ENCODE data around the gene PGAP2.
A peak's percentile ranks its signal among the peaks of the same experiment; 100 is the strongest.

The PGAP2 gene

DNA sequence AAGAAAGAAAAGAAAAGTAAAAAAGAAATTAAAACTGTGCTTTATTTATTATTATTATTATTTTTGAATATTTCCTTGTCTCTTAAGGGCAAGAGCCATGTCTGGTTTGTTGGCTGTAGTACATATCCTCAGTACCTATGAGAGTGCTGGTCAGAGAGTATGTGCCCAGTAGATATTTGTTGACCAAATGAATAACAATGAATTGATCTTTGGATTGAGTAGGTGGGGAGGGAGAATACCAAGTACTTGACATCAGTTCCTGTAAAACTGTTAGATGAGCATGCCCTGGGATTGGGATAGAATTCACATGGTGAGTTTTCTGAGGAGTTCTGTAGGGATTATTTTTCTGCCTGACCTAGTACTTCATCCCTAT is 58.5 kb downstream of the PGAP2 start (continued):
- TF ChIP-seq REST (tag by site-specific recombination; IDR thresholded peaks at IDR 0.05) (no peak), ZEB2 (tag by site-specific recombination; IDR thresholded peaks at IDR 0.05) (no peak), PRDM1 (tag by site-specific recombination; IDR thresholded peaks at IDR 0.05) (no peak), ZNF791 (tag by site-specific recombination; IDR thresholded peaks at IDR 0.05) (no peak), ZNF10 (tag by site-specific recombination; IDR thresholded peaks at IDR 0.05) (no peak), ZIC2 (tag by site-specific recombination; IDR thresholded peaks at IDR 0.05) (no peak), ZNF610 (tag by site-specific recombination; IDR thresholded peaks at IDR 0.05; ENCODE audit: borderline replicate concordance) (no peak), ZNF280C (tag by site-specific recombination; IDR thresholded peaks at IDR 0.05) (no peak), GLIS1 (tag by site-specific recombination; IDR thresholded peaks at IDR 0.05) (no peak), TCF7L2 (IDR thresholded peaks at IDR 0.05; ENCODE audit: borderline replicate concordance, low read depth, low read length) (no peak), BCL11A (tag by site-specific recombination; IDR thresholded peaks at IDR 0.05; ENCODE audit: low read depth) (no peak), ZNF239 (tag by site-specific recombination; IDR thresholded peaks at IDR 0.05) (no peak), ZNF302 (tag by site-specific recombination; IDR thresholded peaks at IDR 0.05; ENCODE audit: low read depth) (no peak)

DNA sequence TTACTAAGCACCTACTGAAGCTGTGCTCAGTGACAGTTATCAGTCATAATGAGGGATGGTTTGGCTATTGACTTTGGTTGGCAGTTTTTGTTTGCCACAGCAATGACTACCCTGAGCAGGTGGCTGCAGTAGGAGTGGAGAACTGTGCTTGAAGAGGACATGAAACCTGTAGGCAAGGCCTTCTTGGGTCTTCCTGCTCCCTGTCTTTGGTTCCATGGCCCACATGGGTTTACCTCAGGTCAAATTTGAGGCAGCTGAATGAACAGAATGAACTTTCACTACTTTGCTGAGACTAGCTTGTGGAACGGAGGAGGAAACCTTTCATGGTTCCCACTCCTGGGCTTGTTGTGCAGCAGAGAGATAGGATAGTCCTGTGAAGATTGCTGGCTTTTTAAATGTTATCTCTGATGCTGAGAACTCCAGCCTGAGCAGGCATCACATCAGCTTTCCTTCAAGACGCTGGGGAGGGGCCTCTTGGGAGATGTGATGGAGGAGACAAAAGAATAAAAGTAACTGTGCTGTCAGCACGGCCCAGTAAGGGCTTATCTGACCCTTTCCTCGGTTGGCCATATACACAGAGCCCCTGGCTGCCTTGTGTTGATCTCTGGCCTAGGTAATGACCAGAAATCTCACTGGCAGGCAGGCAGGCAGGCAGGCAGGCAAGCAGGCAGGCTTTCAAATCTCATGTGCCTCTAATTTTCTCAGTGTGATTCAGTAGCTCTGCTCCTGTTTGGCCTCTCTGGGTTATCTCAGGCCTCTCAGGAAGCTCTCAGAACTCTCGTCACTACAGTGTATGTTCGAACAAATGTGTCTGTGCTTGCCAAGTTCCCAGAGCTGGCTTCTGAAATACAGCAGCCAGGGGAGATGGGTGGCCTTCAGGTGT is 59.1 kb downstream of the PGAP2 start:
- Histone ChIP-seq H3K9me3 (ENCODE audit: control insufficient read depth, insufficient read depth, low read depth, low read length) (no peaks in the 10 kb centered on the region), H3K4me1 (ENCODE audit: control insufficient read depth, insufficient read depth, low read length) (peaks cover 4% of the 10 kb centered on the region; the same call in 1 of the 2 replicates), H3K27ac (ENCODE audit: extremely low read depth, low read depth, low read length) (no peak overlapping the region), H3K4me3 (ENCODE audit: low read depth, low read length) (no peak overlapping the region), H3K36me3 (ENCODE audit: control insufficient read depth in 2 of 2, insufficient read depth in 1 of 2, low read length in 2 of 2) (no peaks in the 10 kb centered on the region)
- ChIA-PET POLR2A (interaction anchor here (1.2 to 1.6 kb wide), 2 partner anchors 10 to 12 kb away, joined by 4 read pairs; partner anchors contain the start of gene STIM1), CTCF (interaction anchor here (1.0 to 13.3 kb wide), 6 partner anchors 11 to 205 kb away, joined by 3 to 95 read pairs (median 8); partner anchors contain the start of gene STIM1)
- TF ChIP-seq ZNF664 (tag by site-specific recombination; IDR thresholded peaks at IDR 0.05), result 0 out of 2 replicates have a peak, but pooled peaks have one; percentile 31
- peak; percentile 63 for TF ChIP-seq ZBTB17 (tag by site-specific recombination; IDR thresholded peaks at IDR 0.05)
- 0 out of 2 replicates have a peak, but pooled peaks have one; percentile 18 for TF ChIP-seq ZBTB20 (tag by site-specific recombination; IDR thresholded peaks at IDR 0.05)
- TF ChIP-seq TRIM28 (IDR thresholded peaks at IDR 0.05; ENCODE audit: borderline replicate concordance, low read length), result peak; percentile 91
- TF ChIP-seq OSR2 (tag by site-specific recombination; IDR thresholded peaks at IDR 0.05), result peak; percentile 94
- TF ChIP-seq ZEB2 (tag by site-specific recombination; IDR thresholded peaks at IDR 0.05), result no peak
